ENCODE results near the gene SRSF3. TPM values are rescaled to one million over a fixed set of nuclear protein-coding genes. Genes with fewer than 3 reads are reported as not detected.

Gene SRSF3
- total and polyA plus RNA-seq, 4 donors = 145 to 267 (median 237) TPM

GRCh38 chr6:36563928-36564284, 30.3 kb upstream of the SRSF3 start:
- no peaks in the 10 kb centered on the region for H3K36me3 ChIP-seq (ENCODE audit: control insufficient read depth in 4 of 4, insufficient read depth in 4 of 4, low read length in 4 of 4)
- no peak overlapping the region for H3K4me3 ChIP-seq
- no peak overlapping the region for H3K9ac ChIP-seq (ENCODE audit: insufficient read depth in 1 of 2, low read length in 2 of 2)
- H3K4me1 ChIP-seq (ENCODE audit: control insufficient read depth in 5 of 5, insufficient read depth in 5 of 5, low read length in 5 of 5) = no peaks in the 10 kb centered on the region
- H3K27ac ChIP-seq (ENCODE audit: low read depth in 1 of 2, low read length in 1 of 2) = no peak overlapping the region
- DNase-seq = no peak
- TF ChIP-seq CTCF (IDR thresholded peaks at IDR 0.05; ENCODE audit: control extremely low read depth, extremely low read depth) = no peak
- no peaks in the 10 kb centered on the region for H3K27me3 ChIP-seq (ENCODE audit: control insufficient read depth in 3 of 3, insufficient read depth in 3 of 3, low read length in 2 of 3)
- 92 to 96% methylated on average over 4 of the region's 4 CpGs for WGBS, 2 donors
- ATAC-seq (ENCODE audit: insufficient read depth, low FRiP score) = no peak
- H3K9me3 ChIP-seq (ENCODE audit: control insufficient read depth in 4 of 4, insufficient read depth in 3 of 4, low read length in 3 of 4) = no peaks in the 10 kb centered on the region

- TF ChIP-seq CTCF (IDR thresholded peaks at IDR 0.05; ENCODE audit: control extremely low read depth, extremely low read depth) = no peak
- ATAC-seq (ENCODE audit: insufficient read depth, low FRiP score) = no peak
- 77 to 86% methylated on average over 8 of the region's 8 CpGs for WGBS, 2 donors
- DNase-seq = no peak
- Histone ChIP-seq H3K9ac (ENCODE audit: insufficient read depth in 1 of 2, low read length in 2 of 2) (no peak overlapping the region), H3K4me3 (no peak overlapping the region), H3K27ac (ENCODE audit: low read depth in 1 of 2, low read length in 1 of 2) (no peak overlapping the region), H3K9me3 (ENCODE audit: control insufficient read depth in 4 of 4, insufficient read depth in 3 of 4, low read length in 3 of 4) (no peaks in the 10 kb centered on the region), H3K4me1 (ENCODE audit: control insufficient read depth in 5 of 5, insufficient read depth in 5 of 5, low read length in 5 of 5) (no peaks in the 10 kb centered on the region), H3K27me3 (ENCODE audit: control insufficient read depth in 3 of 3, insufficient read depth in 3 of 3, low read length in 2 of 3) (no peaks in the 10 kb centered on the region), H3K36me3 (ENCODE audit: control insufficient read depth in 4 of 4, insufficient read depth in 4 of 4, low read length in 4 of 4) (no peaks in the 10 kb centered on the region)
Measured at GRCh38 chr6:36566418-36566905, 27.7 kb upstream of the SRSF3 start.

GRCh38 chr6:36570264-36570663, 23.9 kb upstream of the SRSF3 start:
- 84 to 89% methylated on average over 2 of the region's 2 CpGs for WGBS, 2 donors
- ATAC-seq (ENCODE audit: insufficient read depth, low FRiP score) = no peak
- H3K4me3 ChIP-seq = no peak overlapping the region
- no peak overlapping the region for H3K9ac ChIP-seq (ENCODE audit: insufficient read depth in 1 of 2, low read length in 2 of 2)
- H3K27me3 ChIP-seq (ENCODE audit: control insufficient read depth in 3 of 3, insufficient read depth in 3 of 3, low read length in 2 of 3) = no peaks in the 10 kb centered on the region
- H3K27ac ChIP-seq (ENCODE audit: low read depth in 1 of 2, low read length in 1 of 2) = no peak overlapping the region
- DNase-seq = no peak
- H3K4me1 ChIP-seq (ENCODE audit: control insufficient read depth in 5 of 5, insufficient read depth in 5 of 5, low read length in 5 of 5) = no peaks in the 10 kb centered on the region
- no peak for TF ChIP-seq CTCF (IDR thresholded peaks at IDR 0.05; ENCODE audit: control extremely low read depth, extremely low read depth)
- H3K36me3 ChIP-seq (ENCODE audit: control insufficient read depth in 4 of 4, insufficient read depth in 4 of 4, low read length in 4 of 4) = no peaks in the 10 kb centered on the region
- no peaks in the 10 kb centered on the region for H3K9me3 ChIP-seq (ENCODE audit: control insufficient read depth in 4 of 4, insufficient read depth in 3 of 4, low read length in 3 of 4)

Data from lung (tissue), 12 donors.